Fibroblast of mammary gland (primary cell): Measurements from ENCODE around the gene ADAM19.

Experiments
- DNase-seq: peaks from one replicate; pipeline ENCODE4 v3.0.0-alpha.2; 2010; ENCODE audit warnings: low read depth
- H3K4me3 ChIP-seq: 2 replicates; pipeline ENCODE4 v1.5.1; 2011; ENCODE audit warnings: low read depth, mild to moderate bottlenecking, low read length, moderate library complexity; ENCODE audit not compliant: control insufficient read depth
- CTCF ChIP-seq: conservative IDR thresholded peaks from 2 replicates; pipeline ENCODE4 v1.5.1; 2011; ENCODE audit warnings: low read depth, low read length, inconsistent platforms; ENCODE audit not compliant: control insufficient read depth, insufficient read depth

The ADAM19 gene

GRCh38 chr5:157575381-157576020 is at the start of gene ADAM19:
Gene ADAM19 (minus strand): TSS chr5:157575775. CDS start chr5:157575696, 79 bp downstream.
- no peak for TF ChIP-seq CTCF
- no peak for DNase-seq
- H3K4me3 ChIP-seq = peak within 1 kb of the TSS; percentile 77

GRCh38 chr5:157624144-157624543 is 48.6 kb upstream of the ADAM19 start:
- no peak for TF ChIP-seq CTCF
- no peak for DNase-seq
- no peak overlapping the region for H3K4me3 ChIP-seq

GRCh38 chr5:157620776-157621175 is 45.2 kb upstream of the ADAM19 start:
- no peak overlapping the region for H3K4me3 ChIP-seq
- TF ChIP-seq CTCF = no peak
- DNase-seq = no peak

GRCh38 chr5:157618191-157618765 is 42.7 kb upstream of the ADAM19 start:
- no peak for DNase-seq
- H3K4me3 ChIP-seq = no peak overlapping the region
- no peak for TF ChIP-seq CTCF

- DNase-seq = no peak
- H3K4me3 ChIP-seq = no peak overlapping the region
- no peak for TF ChIP-seq CTCF
Observed at GRCh38 chr5:157616785-157617184, 41.2 kb upstream of the ADAM19 start.

GRCh38 chr5:157613385-157614245 is 38.0 kb upstream of the ADAM19 start:
- H3K4me3 ChIP-seq = no peak overlapping the region
- DNase-seq = no peak
- TF ChIP-seq CTCF = no peak
